Neural cell (in vitro differentiated cells): ENCODE measurements around the gene HOXC12. TPM values are rescaled to one million over a fixed set of nuclear protein-coding genes. Genes with fewer than 3 reads are reported as not detected.

ENCODE experiments used
- H2AFZ ChIP-seq: fragments of 200-600, 300-800 bp; sonication (generic), shearing (Covaris generic); 2 replicates; pipeline ENCODE4 v1.6.0; 2014; ENCODE audit warnings: low read depth, mild to moderate bottlenecking, antibody characterized with exemption, low read length, moderate library complexity
- H3F3A ChIP-seq: fragments of 200-600 bp; shearing (Covaris generic); 2 replicates; pipeline ENCODE4 v1.6.1; 2016; ENCODE audit warnings: mild to moderate bottlenecking, moderate library complexity, mixed read lengths, antibody characterized with exemption, low read length; ENCODE audit not compliant: insufficient read depth, poor library complexity, severe bottlenecking
- H3K27ac ChIP-seq: fragments of 200-600, 300-800 bp; sonication (generic), shearing (Covaris generic); 2 replicates; pipeline ENCODE4 v1.5.1; 2014; ENCODE audit warnings: mild to moderate bottlenecking, low read length, moderate library complexity
- H3K27me3 ChIP-seq: fragments of 300-800, 200-600 bp; sonication (generic), shearing (Covaris generic); 2 replicates; pipeline ENCODE4 v1.6.0; 2014; ENCODE audit warnings: mild to moderate bottlenecking, low read depth, low read length, moderate library complexity; ENCODE audit not compliant: insufficient read depth
- H3K36me3 ChIP-seq: fragments of 300-800, 200-600 bp; sonication (generic), shearing (Covaris generic); 2 replicates; pipeline ENCODE4 v1.5.1; 2014; ENCODE audit warnings: mild to moderate bottlenecking, antibody characterized with exemption, low read length, moderate library complexity; ENCODE audit not compliant: insufficient read depth
- H3K4me2 ChIP-seq: fragments of 300-800, 200-600 bp; sonication (generic), shearing (Covaris generic); 2 replicates; pipeline ENCODE4 v1.6.0; 2014; ENCODE audit warnings: mild to moderate bottlenecking, low read length
- H3K4me3 ChIP-seq: fragments of 300-800, 200-600 bp; sonication (generic), shearing (Covaris generic); 2 replicates; pipeline ENCODE4 v1.5.1; 2014; ENCODE audit warnings: mild to moderate bottlenecking, low read length, moderate library complexity
- H3K79me2 ChIP-seq: fragments of 200-600 bp; shearing (Covaris generic); replicated peaks from 2 replicates; pipeline ENCODE4 v1.6.0; 2014; ENCODE audit warnings: mild to moderate bottlenecking, low read length, moderate library complexity; ENCODE audit not compliant: insufficient read depth
- H3K9ac ChIP-seq: fragments of 300-800, 200-600 bp; sonication (generic), shearing (Covaris generic); 2 replicates; pipeline ENCODE4 v1.6.1; 2016; ENCODE audit warnings: mild to moderate bottlenecking, low read length, mixed read lengths
- H3K9me2 ChIP-seq: fragments of 200-600 bp; shearing (Covaris generic); 2 replicates; pipeline ENCODE4 v1.6.1; 2016; ENCODE audit warnings: mild to moderate bottlenecking, low read length, mixed read lengths; ENCODE audit not compliant: insufficient read depth
- H3K9me3 ChIP-seq: fragments of 200-600, 300-800 bp; sonication (generic), shearing (Covaris generic); 2 replicates; pipeline ENCODE4 v1.6.1; 2016; ENCODE audit warnings: mild to moderate bottlenecking, mixed run types, low read length, moderate library complexity, mixed read lengths
- H4K20me1 ChIP-seq: fragments of 200-600 bp; shearing (Covaris generic); 2 replicates; pipeline ENCODE4 v1.6.1; 2016; ENCODE audit warnings: mild to moderate bottlenecking, mixed run types; ENCODE audit not compliant: insufficient read depth
- EP300 ChIP-seq: fragments of 450-650 bp; conservative IDR thresholded peaks from 2 replicates; pipeline ENCODE4 v1.6.1; 2014; ENCODE audit warnings: antibody characterized with exemption, mild to moderate bottlenecking, moderate library complexity; ENCODE audit not compliant: poor library complexity, severe bottlenecking
- EZH2 ChIP-seq: fragments of 200-600, 300-800 bp; shearing (Covaris generic), sonication (generic); IDR thresholded peaks from 2 replicates; pipeline ENCODE4 v1.6.1; 2014; ENCODE audit warnings: antibody characterized with exemption, low read length, borderline replicate concordance, mild to moderate bottlenecking; ENCODE audit not compliant: insufficient read depth, poor library complexity, severe bottlenecking
- MXI1 ChIP-seq: fragments of 450-650 bp; conservative IDR thresholded peaks from 2 replicates; pipeline ENCODE4 v1.6.1; 2014; ENCODE audit warnings: antibody characterized with exemption, mild to moderate bottlenecking; ENCODE audit not compliant: poor library complexity, severe bottlenecking
- POLR2AphosphoS5 ChIP-seq: IDR thresholded peaks from 2 replicates; pipeline ENCODE4 v1.6.1; 2012
- RAD21 ChIP-seq: fragments of 450-650 bp; conservative IDR thresholded peaks from 2 replicates; pipeline ENCODE4 v1.6.1; 2014; ENCODE audit warnings: antibody characterized with exemption, mild to moderate bottlenecking, moderate library complexity
- REST ChIP-seq: IDR thresholded peaks from 2 replicates; pipeline ENCODE4 v1.6.1; 2012; ENCODE audit warnings: borderline replicate concordance
- SMC3 ChIP-seq: fragments of 450-650 bp; conservative IDR thresholded peaks from 2 replicates; pipeline ENCODE4 v1.6.1; 2014; ENCODE audit warnings: antibody characterized with exemption, mild to moderate bottlenecking, moderate library complexity; ENCODE audit not compliant: poor library complexity
- TAF1 ChIP-seq: IDR thresholded peaks from 2 replicates; pipeline ENCODE4 v1.6.1; 2012; ENCODE audit warnings: low read depth
- polyA plus RNA-seq: library from polyadenylated mRNA; depleted of rRNA; stranded (reverse); fragments of >200 nt; gene quantifications from 2 replicates; pipeline ENCODE4 v1.2.3, GENCODE V29; 2014
- TF ChIP-seq, protein P1 (sequence below): fragments of 450-650 bp; IDR thresholded peaks from 2 replicates; pipeline ENCODE4 v1.5.1; 2014; ENCODE audit warnings: antibody characterized with exemption, mild to moderate bottlenecking, moderate library complexity; ENCODE audit not compliant: poor library complexity, severe bottlenecking

HOXC12 gene
- polyA plus RNA-seq, 1 donor from 2014 or later, result not detected

DNA sequence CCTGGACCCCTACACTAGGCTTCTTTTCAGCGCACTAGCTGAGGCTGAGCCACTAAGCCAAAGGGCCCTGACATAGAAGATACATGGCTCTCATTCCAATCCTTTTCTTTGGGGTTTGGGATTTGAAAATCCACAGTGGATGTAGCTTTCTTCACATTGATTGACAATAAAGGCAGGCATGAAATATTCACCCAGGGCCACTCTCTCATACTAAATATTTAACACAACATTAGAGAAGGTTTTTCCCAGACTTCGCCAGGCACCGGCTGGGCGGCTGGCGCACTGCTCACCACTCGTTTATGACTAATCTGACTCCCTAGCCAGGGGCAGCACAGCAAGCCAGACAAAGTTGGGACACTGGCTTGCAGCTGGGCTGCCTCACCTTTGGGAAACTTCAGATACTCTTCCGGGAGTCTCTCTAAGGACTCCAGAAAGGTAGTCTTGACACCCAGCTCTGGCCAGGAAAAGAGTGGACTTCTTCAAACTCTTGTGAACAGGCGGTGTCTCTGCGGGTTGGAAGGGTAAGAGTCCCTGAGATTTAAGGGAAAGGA is 17.5 kb downstream of the HOXC12 start:
- no peaks in the 10 kb centered on the region for H3K9me3 ChIP-seq
- TF ChIP-seq MXI1, result no peak
- TF ChIP-seq SMC3, result no peak
- no peak for TF ChIP-seq RAD21
- TF ChIP-seq EZH2, result no peak
- TF ChIP-seq POLR2AphosphoS5, result no peak
- no peak for TF ChIP-seq TAF1
- TF ChIP-seq, protein P1, sequence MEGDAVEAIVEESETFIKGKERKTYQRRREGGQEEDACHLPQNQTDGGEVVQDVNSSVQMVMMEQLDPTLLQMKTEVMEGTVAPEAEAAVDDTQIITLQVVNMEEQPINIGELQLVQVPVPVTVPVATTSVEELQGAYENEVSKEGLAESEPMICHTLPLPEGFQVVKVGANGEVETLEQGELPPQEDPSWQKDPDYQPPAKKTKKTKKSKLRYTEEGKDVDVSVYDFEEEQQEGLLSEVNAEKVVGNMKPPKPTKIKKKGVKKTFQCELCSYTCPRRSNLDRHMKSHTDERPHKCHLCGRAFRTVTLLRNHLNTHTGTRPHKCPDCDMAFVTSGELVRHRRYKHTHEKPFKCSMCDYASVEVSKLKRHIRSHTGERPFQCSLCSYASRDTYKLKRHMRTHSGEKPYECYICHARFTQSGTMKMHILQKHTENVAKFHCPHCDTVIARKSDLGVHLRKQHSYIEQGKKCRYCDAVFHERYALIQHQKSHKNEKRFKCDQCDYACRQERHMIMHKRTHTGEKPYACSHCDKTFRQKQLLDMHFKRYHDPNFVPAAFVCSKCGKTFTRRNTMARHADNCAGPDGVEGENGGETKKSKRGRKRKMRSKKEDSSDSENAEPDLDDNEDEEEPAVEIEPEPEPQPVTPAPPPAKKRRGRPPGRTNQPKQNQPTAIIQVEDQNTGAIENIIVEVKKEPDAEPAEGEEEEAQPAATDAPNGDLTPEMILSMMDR, result no peak
- no peak for TF ChIP-seq REST
- no peak for TF ChIP-seq EP300
- H3K36me3 ChIP-seq, result no peaks in the 10 kb centered on the region
- H2AFZ ChIP-seq, result no peak overlapping the region
- no peak overlapping the region for H3K4me2 ChIP-seq
- H3K9ac ChIP-seq, result no peak overlapping the region
- H3K27me3 ChIP-seq, result peaks cover 100% of the 10 kb centered on the region
- no peak overlapping the region for H3K4me3 ChIP-seq
- no peak overlapping the region for H3K27ac ChIP-seq
- no peaks in the 10 kb centered on the region for H4K20me1 ChIP-seq
- no peaks in the 10 kb centered on the region for H3F3A ChIP-seq
- no peaks in the 10 kb centered on the region for H3K79me2 ChIP-seq
- H3K9me2 ChIP-seq, result no peaks in the 10 kb centered on the region

- Histone ChIP-seq H3K36me3 (no peaks in the 10 kb centered on the region), H4K20me1 (no peaks in the 10 kb centered on the region)
These were observed 18.1 kb downstream of the HOXC12 start, which contains the start of gene HOXC11 for GRCh38 chr12:53972722-53973235. Gene HOXC11 (plus strand): TSS chr12:53973126. CDS start chr12:53973242, 116 bp downstream.

More at GRCh38 chr12:53972722-53973235, 18.1 kb downstream of the HOXC12 start, which contains the start of gene HOXC11:
- Histone ChIP-seq H3F3A (no peaks in the 10 kb centered on the region), H3K27me3 (peaks cover 100% of the 10 kb centered on the region), H3K9me2 (no peaks in the 10 kb centered on the region), H3K79me2 (no peaks in the 10 kb centered on the region), H3K27ac (no peak within 1 kb of the TSS), H2AFZ (no peak within 1 kb of the TSS), H3K9ac (no peak within 1 kb of the TSS), H3K4me3 (no peak within 1 kb of the TSS), H3K9me3 (no peaks in the 10 kb centered on the region), H3K4me2 (no peak within 1 kb of the TSS)
- no peak for TF ChIP-seq POLR2AphosphoS5
- TF ChIP-seq, protein P1, result no peak
- no peak for TF ChIP-seq EZH2
- TF ChIP-seq MXI1, result no peak
- TF ChIP-seq EP300, result no peak
- TF ChIP-seq SMC3, result no peak
- TF ChIP-seq REST, result no peak
- no peak for TF ChIP-seq RAD21
- TF ChIP-seq TAF1, result no peak
